H1 (cell line): ENCODE results near the gene C18orf63. TPM values are rescaled to one million over a fixed set of nuclear protein-coding genes. Genes with fewer than 3 reads are reported as not detected.

Source experiments
- CTCF ChIA-PET: fragments of 300-600 bp; sonication (Branson Sonifier 250); formaldehyde crosslinking; loops from one replicate; lab custom pipeline; 2021; ENCODE audit not compliant: partially characterized antibody; lab: Charles Lee
- POLR2A ChIA-PET: fragments of 300-600 bp; sonication (Branson Sonifier 250); formaldehyde crosslinking; loops from one replicate; lab custom pipeline; 2021; ENCODE audit warnings: inconsistent platforms; ENCODE audit not compliant: partially characterized antibody; lab: Charles Lee
- DNase-seq, 2 experiments: peaks; one replicate each; pipeline versions ENCODE4 v3.0.0 to v3.0.0-alpha.2; 2010 to 2022; ENCODE audit warnings: low spot score in 2 of 2, low read depth in 1 of 2, mixed read lengths in 1 of 2
- FAIRE-seq: peaks from 2 replicates; lab custom pipeline; 2011; peaks lifted over from hg19 to GRCh38; lab: Jason Lieb, UNC
- H2AFZ ChIP-seq: 2 replicates; pipeline ENCODE4 v1.8.1; 2012; ENCODE audit warnings: low read length, inconsistent platforms
- H2AK5ac ChIP-seq: 2 replicates; pipeline ENCODE4 v1.6.1; 2013; ENCODE audit warnings: low read depth, low read length
- H2BK120ac ChIP-seq: replicated peaks from 2 replicates; pipeline ENCODE3; 2013; ENCODE audit warnings: low read depth, low read length, inconsistent platforms
- H2BK12ac ChIP-seq: 2 replicates; pipeline ENCODE4 v1.6.1; 2013; ENCODE audit warnings: low read depth, low read length
- H2BK15ac ChIP-seq: 2 replicates; pipeline ENCODE4 v1.6.1; 2013; ENCODE audit warnings: low read length
- H2BK20ac ChIP-seq: 2 replicates; pipeline ENCODE4 v1.6.1; 2013; ENCODE audit warnings: low read length
- H2BK5ac ChIP-seq: 2 replicates; pipeline ENCODE4 v1.6.1; 2013; ENCODE audit warnings: low read depth, low read length
- H3K14ac ChIP-seq: 2 replicates; pipeline ENCODE4 v1.6.1; 2013; ENCODE audit warnings: inconsistent platforms; ENCODE audit not compliant: insufficient read length
- H3K18ac ChIP-seq: 2 replicates; pipeline ENCODE4 v1.6.1; 2013; ENCODE audit warnings: low read length; ENCODE audit errors: extremely low read depth
- H3K23ac ChIP-seq: 2 replicates; pipeline ENCODE4 v1.6.1; 2013; ENCODE audit warnings: inconsistent platforms; ENCODE audit not compliant: insufficient read length
- H3K23me2 ChIP-seq: 2 replicates; pipeline ENCODE4 v1.6.1; 2013; ENCODE audit warnings: low read depth, low read length
- H3K27ac ChIP-seq: 2 replicates; pipeline ENCODE4 v1.6.1; 2011; ENCODE audit warnings: low read depth, low read length, inconsistent platforms
- H3K27me3 ChIP-seq, 4 experiments: replicated peaks in 1 of 4; 1 replicate in 1 of 4; 2 replicates in 3 of 4; pipeline versions ENCODE4 v1.6.1 to v1.8.1; 2011 to 2013; ENCODE audit warnings: low read length in 3 of 4, mild to moderate bottlenecking in 3 of 4, inconsistent platforms in 2 of 4, mixed read lengths in 2 of 4, moderate library complexity in 1 of 4; ENCODE audit not compliant: control insufficient read depth in 3 of 4, insufficient read depth in 3 of 4; ENCODE audit errors: extremely low read depth in 1 of 4
- H3K36me3 ChIP-seq, 4 experiments: 2 replicates each; pipeline versions ENCODE4 v1.6.1 to v1.8.1; 2011 to 2013; ENCODE audit warnings: mild to moderate bottlenecking in 4 of 4, low read length in 3 of 4, moderate library complexity in 2 of 4, control low read depth in 1 of 4, inconsistent platforms in 1 of 4; ENCODE audit not compliant: insufficient read depth in 4 of 4, control insufficient read depth in 2 of 4
- H3K4ac ChIP-seq: replicated peaks from 2 replicates; pipeline ENCODE3; 2013; ENCODE audit warnings: low read length, low read depth, mixed read lengths, inconsistent platforms; ENCODE audit not compliant: insufficient read length
- H3K4me1 ChIP-seq, 4 experiments: replicated peaks in 1 of 4; 1 replicate in 1 of 4; 2 replicates in 3 of 4; pipeline versions ENCODE4 v1.6.1 to v1.8.1; 2011 to 2013; ENCODE audit warnings: low read length in 3 of 4, inconsistent platforms in 2 of 4, mixed read lengths in 1 of 4; ENCODE audit not compliant: insufficient read depth in 4 of 4, control insufficient read depth in 3 of 4
- H3K4me2 ChIP-seq, 2 experiments: 2 replicates each; pipeline versions ENCODE4 v1.6.1 to v1.8.1; 2011 to 2013; ENCODE audit warnings: low read depth in 2 of 2, low read length in 2 of 2, control low read depth in 1 of 2, inconsistent platforms in 1 of 2, mild to moderate bottlenecking in 1 of 2; ENCODE audit not compliant: insufficient read depth in 1 of 2
- H3K4me3 ChIP-seq, 4 experiments: fragments of 200-600, 300-600 bp in 1 of 4; sonication (generic), shearing (Covaris generic), sonication (Bioruptor Twin) in 1 of 4; 2 replicates each; pipeline versions ENCODE4 v1.5.1 to v1.8.1; 2011 to 2016; ENCODE audit warnings: low read length in 4 of 4, low read depth in 3 of 4, control low read depth in 2 of 4, inconsistent platforms in 2 of 4, mild to moderate bottlenecking in 2 of 4, mixed read lengths in 1 of 4, moderate library complexity in 1 of 4; ENCODE audit not compliant: insufficient read depth in 2 of 4; ENCODE audit errors: extremely low read depth in 1 of 4
- H3K56ac ChIP-seq: replicated peaks from 2 replicates; pipeline ENCODE3; 2013; ENCODE audit warnings: low read depth, mild to moderate bottlenecking, mixed read lengths, low read length, inconsistent platforms; ENCODE audit not compliant: insufficient read length
- H3K79me1 ChIP-seq: 2 replicates; pipeline ENCODE4 v1.6.1; 2013; ENCODE audit warnings: low read depth, low read length, control low read depth
- H3K79me2 ChIP-seq, 2 experiments: 2 replicates each; pipeline versions ENCODE4 v1.6.1 to v1.8.1; 2012 to 2013; ENCODE audit warnings: low read length in 2 of 2, mild to moderate bottlenecking in 2 of 2, inconsistent platforms in 1 of 2; ENCODE audit not compliant: insufficient read depth in 2 of 2, control insufficient read depth in 1 of 2
- H3K9ac ChIP-seq, 4 experiments: replicated peaks in 1 of 4; 1 replicate in 1 of 4; 2 replicates in 3 of 4; pipeline versions ENCODE4 v1.6.1 to v1.8.1; 2011 to 2013; ENCODE audit warnings: low read depth in 3 of 4, low read length in 3 of 4, control low read depth in 2 of 4, mild to moderate bottlenecking in 2 of 4, moderate library complexity in 2 of 4, inconsistent platforms in 1 of 4; ENCODE audit errors: extremely low read depth in 1 of 4
- H3K9me3 ChIP-seq, 2 experiments: 2 replicates each; pipeline versions ENCODE4 v1.6.1 to v1.8.1; 2012 to 2013; ENCODE audit warnings: mild to moderate bottlenecking in 2 of 2, moderate library complexity in 2 of 2, control low read depth in 1 of 2, inconsistent platforms in 1 of 2, low read depth in 1 of 2, low read length in 1 of 2, mixed read lengths in 1 of 2; ENCODE audit not compliant: insufficient read depth in 2 of 2
- H4K20me1 ChIP-seq, 2 experiments: replicated peaks in 1 of 2; 2 replicates each; pipeline versions ENCODE3 to v1.8.1; 2011 to 2013; ENCODE audit warnings: inconsistent platforms in 2 of 2, low read length in 2 of 2, mild to moderate bottlenecking in 1 of 2; ENCODE audit not compliant: insufficient read depth in 2 of 2, control insufficient read depth in 1 of 2
- H4K5ac ChIP-seq: 2 replicates; pipeline ENCODE4 v1.6.1; 2013; ENCODE audit warnings: low read length, low read depth, mixed read lengths, inconsistent platforms; ENCODE audit not compliant: insufficient read length
- H4K8ac ChIP-seq: 2 replicates; pipeline ENCODE4 v1.8.0; 2013; ENCODE audit warnings: mild to moderate bottlenecking, moderate library complexity, low read length, inconsistent platforms; ENCODE audit not compliant: insufficient read depth; ENCODE audit errors: extremely low read depth
- H4K91ac ChIP-seq: replicated peaks from 2 replicates; pipeline ENCODE3; 2013; ENCODE audit warnings: low read length, mixed read lengths, inconsistent platforms; ENCODE audit not compliant: insufficient read length
- CREB1 ChIP-seq: IDR thresholded peaks from 2 replicates; pipeline ENCODE4 v1.6.1; 2012; ENCODE audit warnings: inconsistent platforms
- JUN ChIP-seq: IDR thresholded peaks from 2 replicates; pipeline ENCODE4 v1.6.1; 2011; ENCODE audit warnings: low read depth, mild to moderate bottlenecking, improper control_type of control experiment, low read length
- JUND ChIP-seq: IDR thresholded peaks from 2 replicates; pipeline ENCODE4 v1.6.1; 2011; ENCODE audit warnings: mild to moderate bottlenecking, improper control_type of control experiment, low read length
- SAP30 ChIP-seq: fragments of 300-600 bp; sonication (generic); IDR thresholded peaks from 2 replicates; pipeline ENCODE4 v1.7.1; 2012; ENCODE audit warnings: low read length, moderate library complexity, mild to moderate bottlenecking, inconsistent platforms; ENCODE audit not compliant: insufficient read depth, insufficient replicate concordance
- SIRT6 ChIP-seq: IDR thresholded peaks from one replicate; pipeline ENCODE4 v1.7.1; 2012; ENCODE audit warnings: low read length, inconsistent platforms
- SP1 ChIP-seq: IDR thresholded peaks from 2 replicates; pipeline ENCODE4 v1.6.1; 2011; ENCODE audit warnings: low read depth, low read length
- WGBS, 2 experiments: shearing (Covaris generic) in 1 of 2; methylation state at CpG; one replicate each; pipeline versions ENCODE4 v1.1.6 to v1.1.7; 2013 to 2015; ENCODE audit warnings: low lambda C conversion rate in 2 of 2, mixed read lengths in 2 of 2, inconsistent platforms in 1 of 2, low coverage in 1 of 2, missing lambda C conversion rate in 1 of 2; ENCODE audit not compliant: insufficient replicate concordance in 2 of 2, insufficient coverage in 1 of 2, insufficient read length in 1 of 2; ENCODE audit errors: extremely low coverage in 1 of 2, missing lambda C conversion rate in 1 of 2; 5-methylcytosine and 5-hydroxymethylcytosine counted together
- polyA plus RNA-seq, 7 experiments: library from polyadenylated mRNA; depleted of rRNA in 3 of 7; stranded (reverse) in 5 of 7; unstranded in 2 of 7; fragments of >200 nt in 5 of 7; fragments of 200-250 nt in 2 of 7; gene quantifications; 1 replicate in 5 of 7; 2 replicates in 1 of 7; 4 replicates in 1 of 7; pipeline versions ENCODE4 v1.2.1 to v1.2.3, GENCODE V29; 2011 to 2013; ENCODE audit warnings: missing spikeins in 2 of 7, mixed read lengths in 2 of 7
- total RNA-seq: library from RNA; stranded (reverse); fragmentation: NEBNext Ultra II Directional; extraction: Animal tissue kit (Norgen Biotek cat#: 25700); gene quantifications from 2 replicates; pipeline ENCODE4 v1.2.1, GENCODE V29; 2021

The C18orf63 gene
- total and polyA plus RNA-seq, 2 of the 8 experiments (the other 6 are each of a cell fraction or from before 2014, with no cell fraction given), result not detected

DNA sequence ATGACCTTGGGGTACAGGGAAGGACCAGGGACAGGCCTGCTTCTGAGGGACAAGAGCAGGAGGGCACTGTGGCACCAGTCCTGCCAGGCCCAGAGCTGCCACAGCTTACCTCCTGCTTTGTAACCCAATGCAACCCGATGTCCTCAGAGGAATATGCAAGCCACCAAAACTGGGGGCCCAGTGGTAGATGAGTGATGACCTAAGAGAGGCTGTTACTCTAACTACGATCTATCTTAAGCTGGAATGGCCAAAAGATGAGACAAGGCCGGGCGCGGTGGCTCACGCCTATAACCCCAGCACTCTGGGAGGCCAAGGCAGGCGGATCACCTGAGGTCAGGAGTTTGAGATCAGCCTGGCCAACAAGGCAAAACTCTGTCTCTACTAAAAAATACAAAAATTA, 36.7 kb upstream of the C18orf63 start:
- peak overlapping the region; percentile 94 for H2BK15ac ChIP-seq
- no peak for FAIRE-seq
- WGBS, 2 experiments, result 91% methylated on average over 7 of the region's 7 CpGs; no CpG with 5 or more reads in 1 of the 2 experiments
- no peaks in the 10 kb centered on the region for H4K20me1 ChIP-seq
- H2AFZ ChIP-seq, result no peak overlapping the region
- no peak overlapping the region for H3K27ac ChIP-seq
- no peak overlapping the region for H3K9ac ChIP-seq
- no peak overlapping the region for H2BK120ac ChIP-seq
- no peak for DNase-seq
- peaks cover 18 to 32% (median 31%) of the 10 kb centered on the region in 4 experiments for H3K4me1 ChIP-seq
- H4K5ac ChIP-seq, result no peak overlapping the region
- H3K23ac ChIP-seq, result no peak overlapping the region
- H2BK20ac ChIP-seq, result 0 out of 2 replicates have a peak overlapping the region, but pooled peaks have one; percentile 64
- H3K4me2 ChIP-seq, result no peak overlapping the region
- H3K79me1 ChIP-seq, result peaks cover 15% of the 10 kb centered on the region
- H4K8ac ChIP-seq, result no peak overlapping the region
- H3K18ac ChIP-seq, result no peak overlapping the region
- H3K27me3 ChIP-seq, result no peaks in the 10 kb centered on the region
- H3K4ac ChIP-seq, result no peak overlapping the region
- peak overlapping the region; percentile 28; the same call in 1 of the 2 replicates for H2BK5ac ChIP-seq
- H2AK5ac ChIP-seq, result 0 out of 2 replicates have a peak overlapping the region, but pooled peaks have one; percentile 43
- H3K14ac ChIP-seq, result no peak overlapping the region
- peaks cover 0 to 83% of the 10 kb centered on the region in 2 experiments; a peak in 3 of 4 replicates for H3K79me2 ChIP-seq
- peaks cover 6% of the 10 kb centered on the region; the same call in 1 of the 2 replicates for H3K23me2 ChIP-seq
- no peak overlapping the region for H4K91ac ChIP-seq
- H3K56ac ChIP-seq, result no peak overlapping the region
- peak overlapping the region; percentile 71; the same call in 1 of the 2 replicates for H2BK12ac ChIP-seq
- no peaks in the 10 kb centered on the region for H3K36me3 ChIP-seq
- H3K9me3 ChIP-seq, result no peaks in the 10 kb centered on the region
- ChIA-PET POLR2A (no interaction called here), CTCF (interaction anchor here (0.8 to 1.3 kb wide), 2 partner anchors 39 to 59 kb away, joined by 3 read pairs; no protein-coding TSS in a partner anchor)
- no peak overlapping the region for H3K4me3 ChIP-seq
- no peak for TF ChIP-seq CREB1
- no peak for TF ChIP-seq JUN
- no peak for TF ChIP-seq JUND
- no peak for TF ChIP-seq SAP30
- TF ChIP-seq SP1, result no peak
- TF ChIP-seq SIRT6, result no peak
